KOPT-K1 (cell line): Measurements from ENCODE around the gene C19orf12.

Experiments
- H3K27ac ChIP-seq: fragments of 200-600 bp; sonication (generic); 2 replicates; pipeline ENCODE4 v1.5.1; 2016; ENCODE audit warnings: antibody characterized with exemption, mild to moderate bottlenecking, low read depth, low read length; ENCODE audit not compliant: poor library complexity, severe bottlenecking
- H3K36me3 ChIP-seq: fragments of 200-600 bp; sonication (generic); 2 replicates; pipeline ENCODE4 v1.5.1; 2017; ENCODE audit warnings: antibody characterized with exemption, mild to moderate bottlenecking, low read length, moderate library complexity; ENCODE audit not compliant: insufficient read depth
- H3K9me3 ChIP-seq: fragments of 200-600 bp; sonication (generic); 2 replicates; pipeline ENCODE4 v1.5.1; 2017; ENCODE audit warnings: antibody characterized with exemption, low read length, mild to moderate bottlenecking; ENCODE audit not compliant: insufficient read depth, poor library complexity, severe bottlenecking

The C19orf12 gene

DNA sequence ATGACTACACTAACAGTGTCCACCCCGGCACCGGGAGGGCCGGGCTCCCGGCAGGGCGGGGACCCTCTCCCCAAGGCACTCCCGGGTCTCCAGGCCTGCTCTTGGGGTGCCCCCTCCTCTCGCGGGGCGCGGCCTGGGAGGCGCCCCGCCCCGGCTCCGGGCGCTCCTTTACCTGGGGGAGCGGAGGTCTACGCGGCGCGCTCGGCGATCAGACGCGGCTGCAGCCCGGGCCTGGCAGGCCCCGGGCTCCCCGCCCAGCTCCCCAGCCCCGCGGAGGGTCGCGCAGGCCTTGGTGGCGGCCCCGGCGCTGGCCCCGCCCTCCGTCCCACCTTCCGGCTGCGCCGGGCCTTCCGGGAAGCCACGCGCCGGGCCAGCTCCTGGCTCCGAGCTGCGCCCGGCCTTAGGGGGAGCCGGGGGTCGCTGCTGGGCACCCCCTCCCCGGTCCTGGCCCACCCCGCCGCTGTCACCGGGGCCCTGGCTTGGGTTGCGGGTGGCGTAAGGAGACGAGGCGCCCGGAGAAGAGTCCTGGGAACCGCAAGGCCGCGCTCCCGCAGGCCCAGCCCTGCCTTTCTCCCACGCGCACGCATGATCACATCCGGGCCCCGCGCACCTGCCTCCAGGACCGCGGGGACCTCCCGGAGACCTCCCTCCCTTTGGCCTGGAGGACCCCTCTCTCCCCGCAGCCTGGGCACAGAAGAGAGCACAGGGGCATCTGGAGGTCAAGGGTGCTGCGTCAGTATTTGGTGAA, at the start of gene C19orf12:
C19orf12 (minus strand) TSS at position 309 of the 748 bp plus-strand sequence. CDS start 6,848 bp downstream, outside the sequence.
- no peaks in the 10 kb centered on the region for H3K9me3 ChIP-seq
- peak within 1 kb of the TSS; percentile 75 for H3K27ac ChIP-seq
- no peaks in the 10 kb centered on the region for H3K36me3 ChIP-seq

DNA sequence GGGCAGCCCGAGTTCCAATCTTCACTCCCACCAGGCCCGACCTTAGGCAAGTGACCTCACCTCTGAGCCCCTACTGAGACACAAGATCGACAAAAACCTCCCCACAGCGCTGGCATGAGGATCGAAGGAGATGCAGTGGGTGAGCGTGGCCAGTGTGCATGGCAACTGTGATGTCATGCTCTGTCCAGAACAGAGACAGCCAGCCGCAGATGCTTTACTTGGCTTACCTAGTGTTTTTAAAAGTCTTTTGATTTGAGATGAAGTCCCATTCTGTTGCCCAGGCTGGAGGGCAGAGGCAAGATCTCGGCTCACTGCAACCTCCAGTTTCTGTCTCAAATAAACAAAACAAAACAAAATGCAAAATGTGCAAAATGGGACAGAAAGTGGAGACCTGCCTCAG, 49.3 kb upstream of the C19orf12 start:
- Histone ChIP-seq H3K27ac (no peak overlapping the region), H3K36me3 (no peaks in the 10 kb centered on the region), H3K9me3 (no peaks in the 10 kb centered on the region)

DNA sequence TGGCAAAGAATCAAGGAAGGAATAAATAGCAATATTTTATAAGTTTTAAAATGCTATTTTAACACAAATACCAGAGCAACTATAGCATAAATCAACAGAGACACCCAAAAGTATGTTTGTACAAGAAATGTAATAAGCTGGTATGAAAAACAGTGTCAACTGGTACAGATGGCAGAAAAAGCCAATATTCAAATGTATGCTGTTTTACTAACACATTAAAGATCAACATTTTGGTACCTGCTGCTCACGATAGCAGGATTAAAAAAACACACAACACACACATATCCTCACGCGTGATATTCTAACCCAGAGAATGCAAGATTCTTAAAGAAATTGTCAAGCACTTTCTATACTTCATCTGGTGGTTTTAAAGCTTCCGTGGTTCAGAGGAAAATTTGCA, 48.1 kb upstream of the C19orf12 start:
- no peaks in the 10 kb centered on the region for H3K9me3 ChIP-seq
- H3K27ac ChIP-seq, result no peak overlapping the region
- H3K36me3 ChIP-seq, result no peaks in the 10 kb centered on the region

DNA sequence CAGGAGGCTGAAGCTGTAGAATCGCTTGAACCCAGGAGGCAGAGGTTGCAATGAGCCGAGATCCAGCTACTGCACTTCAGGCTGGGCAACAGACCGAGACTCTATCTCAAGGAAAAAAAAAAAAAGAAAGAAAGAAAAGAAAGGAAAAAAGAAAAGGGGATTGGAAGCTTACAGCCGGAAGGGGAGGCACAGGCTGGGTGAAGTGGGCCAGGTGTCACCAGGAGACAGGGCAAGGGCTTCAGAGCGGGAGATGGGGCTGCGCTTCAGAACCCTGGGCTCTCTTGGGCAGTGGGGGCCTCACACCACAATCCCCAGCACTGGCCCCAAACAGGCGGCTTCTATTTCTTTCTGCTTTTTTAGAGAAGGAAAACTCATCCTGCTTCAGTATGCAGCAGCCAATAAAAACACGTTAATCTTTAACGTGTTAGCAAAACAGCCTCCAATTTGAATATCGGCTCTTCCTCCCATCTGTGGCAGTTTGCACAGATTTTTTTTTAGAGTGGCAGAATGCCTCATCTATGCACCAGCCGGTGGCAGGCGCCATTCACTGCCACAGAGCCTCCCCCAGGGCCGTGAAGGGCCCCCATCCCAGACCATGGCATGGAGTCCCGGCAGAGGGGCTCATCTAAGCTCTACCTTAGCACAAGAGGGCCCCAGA, 46.6 kb upstream of the C19orf12 start:
- H3K9me3 ChIP-seq, result no peaks in the 10 kb centered on the region
- no peak overlapping the region for H3K27ac ChIP-seq
- H3K36me3 ChIP-seq, result no peaks in the 10 kb centered on the region

DNA sequence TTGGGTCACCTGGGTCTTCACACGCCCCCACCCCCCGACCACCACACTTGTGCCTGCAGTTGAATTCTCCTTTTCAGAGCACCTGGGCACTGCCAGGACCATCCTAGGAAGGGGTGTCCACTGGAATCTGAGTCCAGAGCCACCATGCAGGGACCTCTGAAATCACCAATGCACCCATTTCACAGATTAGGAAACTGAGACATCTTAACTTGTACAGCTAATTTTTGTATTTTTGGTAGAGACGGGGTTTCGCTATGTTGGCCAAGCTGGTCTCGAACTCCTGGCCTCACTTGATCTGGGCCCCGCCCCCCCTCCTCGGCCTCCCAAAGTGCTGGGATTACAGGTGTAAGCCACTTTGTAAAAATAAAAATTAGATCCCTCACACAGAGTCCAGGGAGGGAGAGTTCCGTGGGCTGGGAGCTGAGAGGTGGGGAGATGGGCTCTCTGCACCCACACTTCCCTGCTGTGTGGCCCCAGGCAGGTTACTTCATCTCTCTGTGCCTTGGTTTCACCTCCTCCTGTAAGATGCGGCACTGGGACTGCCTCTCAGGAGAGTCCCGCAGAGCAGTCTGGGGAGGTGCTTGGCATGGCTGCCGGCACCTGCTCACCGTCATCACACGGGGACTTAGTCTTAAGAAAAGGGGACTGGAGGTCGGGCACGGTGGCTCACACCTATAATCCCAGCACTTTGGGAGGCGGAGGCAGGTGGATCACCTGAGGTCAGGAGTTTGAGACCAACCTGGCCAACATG, 45.9 kb upstream of the C19orf12 start:
- H3K36me3 ChIP-seq, result no peaks in the 10 kb centered on the region
- no peaks in the 10 kb centered on the region for H3K9me3 ChIP-seq
- no peak overlapping the region for H3K27ac ChIP-seq

DNA sequence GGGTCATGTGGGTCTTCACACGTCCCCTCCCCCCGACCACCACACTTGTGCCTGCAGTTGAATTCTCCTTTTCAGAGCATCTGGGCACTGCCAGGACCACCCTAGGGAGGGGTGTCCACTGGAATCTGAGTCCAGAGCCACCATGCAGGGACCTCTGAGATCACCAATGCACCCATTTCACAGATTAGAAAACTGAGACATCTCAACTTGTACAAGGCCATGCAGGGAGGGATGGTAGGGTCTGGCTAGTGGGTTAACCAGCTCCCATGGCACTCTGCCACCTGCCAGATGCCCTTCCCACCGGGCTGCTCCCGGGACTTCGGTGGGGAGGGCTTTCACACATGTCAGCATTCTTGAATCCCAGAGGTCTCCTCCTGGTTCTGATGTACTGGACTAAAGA, 44.3 kb upstream of the C19orf12 start:
- Histone ChIP-seq H3K9me3 (no peaks in the 10 kb centered on the region), H3K36me3 (no peaks in the 10 kb centered on the region), H3K27ac (no peak overlapping the region)

DNA sequence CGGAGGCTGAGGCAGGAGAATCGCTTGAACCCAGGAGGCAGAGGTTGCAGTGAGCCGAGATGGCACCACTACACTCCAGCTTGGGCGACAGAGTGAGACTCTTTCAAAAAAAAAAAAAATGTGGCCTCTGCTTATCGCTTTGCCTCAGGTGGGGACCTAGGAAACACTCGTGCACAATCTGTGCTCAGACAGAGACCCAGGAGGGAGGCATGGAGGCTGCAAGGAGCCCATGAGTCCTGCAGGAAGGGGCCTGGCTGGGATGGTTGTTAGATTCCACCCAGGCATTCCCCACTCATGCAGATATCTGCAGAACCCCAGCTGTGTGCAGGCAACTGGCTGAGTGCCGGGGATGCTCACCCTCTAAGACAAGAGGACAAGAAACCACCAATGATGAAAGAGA, 43.8 kb upstream of the C19orf12 start:
- no peaks in the 10 kb centered on the region for H3K36me3 ChIP-seq
- no peaks in the 10 kb centered on the region for H3K9me3 ChIP-seq
- H3K27ac ChIP-seq, result no peak overlapping the region

DNA sequence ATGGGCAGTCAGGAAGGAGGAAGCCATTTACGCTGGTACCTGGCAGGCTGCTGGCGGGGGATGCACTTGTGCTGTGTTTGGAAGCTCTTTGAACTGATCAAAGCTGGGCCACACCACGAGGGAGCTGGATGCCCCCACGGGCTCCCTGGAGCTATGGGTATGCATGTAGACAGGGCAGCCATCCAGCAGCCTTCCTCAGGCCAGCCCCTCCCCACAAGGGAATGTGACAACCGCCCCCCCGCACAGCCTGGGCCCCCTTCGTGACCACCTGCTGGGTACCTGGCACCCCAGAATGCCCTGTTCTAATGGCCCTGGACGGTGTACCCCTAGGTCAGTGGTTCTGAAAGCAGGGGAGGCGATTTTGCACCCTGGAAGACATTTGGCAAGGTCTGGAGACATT, 42.5 kb upstream of the C19orf12 start:
- Histone ChIP-seq H3K36me3 (no peaks in the 10 kb centered on the region), H3K9me3 (no peaks in the 10 kb centered on the region), H3K27ac (no peak overlapping the region)

DNA sequence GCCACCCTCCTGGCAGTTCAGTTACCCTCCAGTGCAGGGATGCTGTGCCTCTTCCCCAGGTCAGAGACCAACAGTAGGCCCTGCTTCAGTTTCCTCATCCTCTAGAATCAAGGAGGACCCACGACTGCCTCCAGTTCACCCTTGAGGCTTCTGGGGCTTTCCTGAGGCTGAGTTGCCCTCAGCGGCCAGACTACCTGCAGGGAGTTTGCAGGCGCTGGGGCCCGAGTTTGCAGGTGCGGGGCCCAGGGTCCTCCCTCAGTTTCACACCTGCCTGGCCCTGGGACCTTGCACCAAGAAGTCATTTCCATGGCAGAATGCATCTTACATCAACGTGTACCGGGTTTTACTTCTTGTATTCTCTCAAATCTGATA, 38.9 kb upstream of the C19orf12 start:
- Histone ChIP-seq H3K27ac (no peak overlapping the region), H3K36me3 (no peaks in the 10 kb centered on the region), H3K9me3 (no peaks in the 10 kb centered on the region)

DNA sequence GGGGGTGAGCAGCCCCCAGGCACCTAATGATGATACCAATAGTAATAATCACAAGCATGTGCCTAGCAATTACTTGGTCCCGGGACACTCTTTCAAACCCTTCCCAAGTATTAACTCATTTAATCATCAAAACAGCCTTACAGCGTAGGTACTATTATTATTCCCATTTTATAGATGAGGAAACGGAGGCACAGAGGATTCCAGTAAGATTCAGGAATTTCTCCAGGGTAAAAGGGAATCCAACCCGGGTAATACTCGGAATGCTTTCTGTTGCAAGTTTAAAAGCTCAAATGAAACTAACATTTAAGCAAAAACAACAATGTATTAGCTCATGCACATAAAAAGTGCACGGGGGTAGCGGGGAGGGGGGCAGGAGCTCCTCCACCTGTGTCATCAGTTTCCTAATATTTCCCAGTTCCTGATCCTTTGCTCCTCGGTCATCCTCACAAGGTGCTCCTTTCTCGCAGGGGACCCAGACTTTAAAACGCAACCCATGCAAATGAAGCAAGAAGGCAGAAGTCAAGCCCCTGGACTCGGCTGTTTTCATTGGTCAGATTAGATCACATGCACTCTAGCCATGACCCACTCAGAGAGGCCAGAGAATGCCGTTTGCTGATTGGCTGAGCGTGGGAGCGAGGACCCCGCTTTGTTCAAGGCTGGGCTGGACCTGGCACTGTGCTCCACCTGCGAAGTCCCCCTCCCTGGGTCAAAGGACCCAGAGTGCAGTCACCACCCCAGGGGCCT, 38.3 kb upstream of the C19orf12 start:
- no peaks in the 10 kb centered on the region for H3K36me3 ChIP-seq
- H3K27ac ChIP-seq, result no peak overlapping the region
- no peaks in the 10 kb centered on the region for H3K9me3 ChIP-seq

DNA sequence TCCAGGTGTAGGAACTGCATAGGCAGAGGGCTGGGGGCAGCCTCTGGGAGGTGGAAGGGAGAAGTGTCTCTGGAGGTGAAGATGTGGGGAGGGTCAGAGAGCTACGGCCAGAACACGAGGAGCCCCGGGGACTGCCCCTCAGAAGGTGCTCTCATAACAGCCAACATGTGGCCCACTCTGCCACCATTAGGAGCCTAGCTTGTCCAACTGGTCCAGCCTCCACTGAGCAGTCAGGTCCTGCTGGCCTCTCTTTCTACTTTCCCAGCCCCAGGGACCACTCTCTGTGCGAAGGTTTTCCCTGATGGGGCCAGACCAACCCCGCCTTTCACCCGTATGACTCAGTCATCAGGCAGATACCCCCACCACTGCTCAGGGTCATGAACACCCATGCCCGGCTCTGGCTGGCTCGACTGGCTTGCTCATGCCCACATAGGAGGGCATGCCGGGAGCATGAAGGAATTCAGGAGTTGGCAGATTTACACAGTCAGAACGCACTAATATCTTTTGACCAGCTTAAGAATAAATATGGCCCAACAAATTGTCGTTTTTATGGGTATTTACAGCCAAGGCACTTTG, 37.5 kb upstream of the C19orf12 start:
- Histone ChIP-seq H3K36me3 (no peaks in the 10 kb centered on the region), H3K27ac (no peak overlapping the region), H3K9me3 (no peaks in the 10 kb centered on the region)

DNA sequence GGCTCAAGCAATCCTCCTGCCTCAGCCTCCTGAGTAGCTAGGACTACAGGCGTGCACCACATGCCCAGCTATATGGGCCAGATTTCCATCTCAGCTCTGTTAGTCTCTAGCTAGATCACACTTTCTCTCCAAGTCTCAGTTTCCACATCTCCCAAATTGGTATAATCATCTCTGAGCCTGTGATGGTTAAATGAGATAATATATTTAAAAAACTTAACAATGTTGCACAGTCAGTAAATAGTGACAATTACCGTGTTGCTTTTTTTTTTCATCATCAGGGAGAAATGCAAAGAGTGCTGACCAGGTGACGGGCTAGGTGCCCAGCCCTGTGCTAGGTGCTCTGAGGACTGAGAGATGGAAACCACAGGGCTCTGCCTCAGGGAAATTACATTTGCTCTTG, 36.9 kb upstream of the C19orf12 start:
- Histone ChIP-seq H3K27ac (no peak overlapping the region), H3K9me3 (no peaks in the 10 kb centered on the region), H3K36me3 (no peaks in the 10 kb centered on the region)

DNA sequence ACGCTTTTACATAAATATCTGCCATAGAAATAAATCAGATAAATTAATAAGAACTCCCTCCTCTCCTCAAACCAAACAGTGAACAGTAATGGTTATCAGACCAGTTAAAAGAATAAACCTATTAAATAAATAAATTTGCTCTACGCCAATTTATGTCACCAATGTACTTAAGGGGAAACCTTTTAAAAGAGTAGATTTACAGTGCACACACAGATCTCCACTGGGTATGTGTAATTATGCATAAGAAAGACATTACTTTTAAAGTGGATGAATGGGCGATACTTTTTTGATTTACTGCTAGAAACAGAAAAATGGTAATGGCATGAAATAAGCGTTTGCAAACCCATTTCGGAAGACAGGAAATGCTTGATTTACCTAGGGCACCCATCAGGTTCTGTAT, 34.9 kb upstream of the C19orf12 start:
- no peaks in the 10 kb centered on the region for H3K36me3 ChIP-seq
- no peaks in the 10 kb centered on the region for H3K9me3 ChIP-seq
- H3K27ac ChIP-seq, result no peak overlapping the region

DNA sequence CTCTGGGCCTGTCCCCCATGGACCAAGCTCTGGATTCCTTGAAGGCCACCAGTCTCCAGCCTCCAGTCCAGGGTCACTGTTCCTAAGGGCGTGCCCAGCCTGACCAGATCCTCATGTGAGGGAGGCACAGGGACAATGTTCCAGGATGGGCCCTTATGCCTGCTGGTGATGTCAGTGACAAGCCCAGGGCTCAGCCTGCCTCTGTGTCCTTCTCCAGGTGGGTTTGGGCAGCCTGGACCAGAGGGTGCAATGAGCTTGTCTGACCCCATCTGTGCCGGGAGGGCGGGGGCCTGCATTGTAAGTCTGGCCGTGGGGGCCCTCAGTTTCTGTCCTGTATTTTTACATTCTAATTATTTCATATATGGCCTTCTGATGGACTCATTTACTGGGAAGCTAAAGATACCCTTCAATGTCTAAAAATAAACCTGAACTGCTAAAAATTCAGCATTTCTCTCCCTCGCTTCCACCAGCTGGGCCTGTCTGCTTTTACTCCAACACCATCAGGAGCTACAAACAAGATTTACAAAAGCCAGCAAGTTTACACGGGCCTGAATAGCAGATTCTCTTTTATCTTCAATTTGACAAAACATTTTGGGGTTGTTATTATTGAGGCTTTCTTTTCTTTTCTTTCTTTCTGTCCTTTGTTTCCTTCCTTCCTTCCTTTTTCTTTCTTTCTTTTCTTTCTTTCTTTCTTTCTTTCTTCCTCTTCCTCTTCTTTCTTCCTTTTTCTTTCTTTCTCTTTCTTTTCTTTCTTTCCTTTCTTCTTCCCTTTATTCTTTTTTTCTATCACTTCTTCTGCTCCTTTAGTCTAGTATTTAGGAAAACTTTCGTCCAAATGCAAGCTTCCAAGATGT, 34.2 kb upstream of the C19orf12 start:
- H3K27ac ChIP-seq, result no peak overlapping the region
- no peaks in the 10 kb centered on the region for H3K36me3 ChIP-seq
- H3K9me3 ChIP-seq, result no peaks in the 10 kb centered on the region
